T-helper 17 cell (primary cell): ENCODE measurements around the gene CCDC3. TPM values are rescaled to one million over a fixed set of nuclear protein-coding genes. Genes with fewer than 3 reads are reported as not detected.
"Not testable (repeated sequence)": the region's sequence is repeated elsewhere in the genome, so short reads cannot be mapped to it uniquely, and the experiment has no call there.

Experiments used
- ATAC-seq: fragments of 150-1000 bp; cut with Tn5 transposase; 2 replicates; pipeline ENCODE4 v1.10.0; 2021; ENCODE audit warnings: mild to moderate bottlenecking, moderate library complexity
- DNase-seq, 3 donors: peaks; one replicate each; pipeline versions ENCODE4 v3.0.0 to v3.0.0-alpha.2; 2020 to 2021
- H3K9me3 ChIP-seq: one replicate; pipeline ENCODE4 v1.7.0; 2013; ENCODE audit warnings: low read length, mild to moderate bottlenecking; ENCODE audit not compliant: control insufficient read depth, poor library complexity, severe bottlenecking
- H3K27ac Mint-ChIP-seq: one replicate; pipeline ENCODE4 v1.8.0; 2022; ENCODE audit warnings: mild to moderate bottlenecking, moderate library complexity, mixed read lengths
- H3K27me3 Mint-ChIP-seq: one replicate; pipeline ENCODE4 v1.8.0; 2022; ENCODE audit warnings: mixed read lengths
- H3K36me3 Mint-ChIP-seq: one replicate; pipeline ENCODE4 v1.8.0; 2022; ENCODE audit warnings: low read depth, mixed read lengths
- H3K4me1 Mint-ChIP-seq: one replicate; pipeline ENCODE4 v1.8.0; 2022; ENCODE audit warnings: mild to moderate bottlenecking, mixed read lengths
- H3K4me3 Mint-ChIP-seq: one replicate; pipeline ENCODE4 v1.8.0; 2022; ENCODE audit warnings: mild to moderate bottlenecking, moderate library complexity, mixed read lengths
- total RNA-seq, 4 donors: library from RNA in 2 of 4; stranded (reverse) in 2 of 4; gene quantifications; one replicate each; pipeline ENCODE4 v1.2.3 and lab custom pipeline; 2022 to 2026

Gene CCDC3
- total RNA-seq, 2 donors from 2014 or later: 0.99 TPM; not detected in 1

GRCh38 chr10:12876266-12876665, 125.2 kb downstream of the CCDC3 start:
- Mint-ChIP-seq H3K27me3 (peaks cover 46% of the 10 kb centered on the region), H3K27ac (no peak overlapping the region), H3K36me3 (peaks cover 2% of the 10 kb centered on the region), H3K4me3 (no peak overlapping the region), H3K4me1 (no peaks in the 10 kb centered on the region)
- ATAC-seq (no peak), DNase-seq (no peak)
- H3K9me3 ChIP-seq: no peaks in the 10 kb centered on the region

GRCh38 chr10:12875100-12875499, 126.4 kb downstream of the CCDC3 start:
- Mint-ChIP-seq H3K4me1 (no peaks in the 10 kb centered on the region), H3K4me3 (no peak overlapping the region), H3K27ac (no peak overlapping the region), H3K27me3 (peaks cover 41% of the 10 kb centered on the region), H3K36me3 (peaks cover 2% of the 10 kb centered on the region)
- DNase-seq (no peak), ATAC-seq (no peak)
- no peaks in the 10 kb centered on the region for H3K9me3 ChIP-seq

GRCh38 chr10:12874501-12874900, 127.0 kb downstream of the CCDC3 start:
- peaks cover 2% of the 10 kb centered on the region for H3K36me3 Mint-ChIP-seq
- no peak for ATAC-seq
- DNase-seq: no peak
- H3K4me3 Mint-ChIP-seq: no peak overlapping the region
- H3K4me1 Mint-ChIP-seq: no peaks in the 10 kb centered on the region
- no peak overlapping the region for H3K27ac Mint-ChIP-seq
- peaks cover 41% of the 10 kb centered on the region for H3K27me3 Mint-ChIP-seq
- H3K9me3 ChIP-seq: no peaks in the 10 kb centered on the region

GRCh38 chr10:12873172-12873571, 128.3 kb downstream of the CCDC3 start:
- no peak overlapping the region for H3K27ac Mint-ChIP-seq
- no peaks in the 10 kb centered on the region for H3K9me3 ChIP-seq
- H3K36me3 Mint-ChIP-seq: peaks cover 2% of the 10 kb centered on the region
- no peaks in the 10 kb centered on the region for H3K4me1 Mint-ChIP-seq
- no peak for ATAC-seq
- peaks cover 36% of the 10 kb centered on the region for H3K27me3 Mint-ChIP-seq
- H3K4me3 Mint-ChIP-seq: peak overlapping the region; percentile 19
- DNase-seq: no peak

GRCh38 chr10:12872577-12872976, 128.9 kb downstream of the CCDC3 start:
- DNase-seq: no peak
- no peak overlapping the region for H3K27ac Mint-ChIP-seq
- H3K27me3 Mint-ChIP-seq: peaks cover 30% of the 10 kb centered on the region
- no peaks in the 10 kb centered on the region for H3K36me3 Mint-ChIP-seq
- H3K4me3 Mint-ChIP-seq: no peak overlapping the region
- ATAC-seq: no peak
- no peaks in the 10 kb centered on the region for H3K9me3 ChIP-seq
- H3K4me1 Mint-ChIP-seq: peaks cover 3% of the 10 kb centered on the region

- Mint-ChIP-seq H3K36me3 (no peaks in the 10 kb centered on the region), H3K4me1 (peaks cover 3% of the 10 kb centered on the region), H3K4me3 (no peak overlapping the region), H3K27me3 (peaks cover 17% of the 10 kb centered on the region), H3K27ac (no peak overlapping the region)
- no peak for ATAC-seq
- DNase-seq: no peak
- no peaks in the 10 kb centered on the region for H3K9me3 ChIP-seq
Observed at GRCh38 chr10:12869427-12869826, 132.1 kb downstream of the CCDC3 start.

- H3K27me3 Mint-ChIP-seq: peaks cover 10% of the 10 kb centered on the region
Observed at GRCh38 chr10:12868229-12868628, 133.3 kb downstream of the CCDC3 start.

GRCh38 chr10:12865515-12865914, 136.0 kb downstream of the CCDC3 start:
- not testable (repeated sequence) for H3K4me1 Mint-ChIP-seq, DNase-seq, H3K4me3 Mint-ChIP-seq, ATAC-seq, H3K36me3 Mint-ChIP-seq, H3K27me3 Mint-ChIP-seq, H3K9me3 ChIP-seq, H3K27ac Mint-ChIP-seq

More at GRCh38 chr10:12868229-12868628, 133.3 kb downstream of the CCDC3 start:
- no peaks in the 10 kb centered on the region for H3K36me3 Mint-ChIP-seq
- DNase-seq (no peak), ATAC-seq (no peak)
- H3K9me3 ChIP-seq: no peaks in the 10 kb centered on the region
- H3K4me3 Mint-ChIP-seq: no peak overlapping the region
- H3K27ac Mint-ChIP-seq: no peak overlapping the region
- peaks cover 3% of the 10 kb centered on the region for H3K4me1 Mint-ChIP-seq

- Mint-ChIP-seq H3K36me3 (no peaks in the 10 kb centered on the region), H3K4me3 (no peak overlapping the region), H3K4me1 (no peaks in the 10 kb centered on the region)
Observed at GRCh38 chr10:12862459-12862858, 139.1 kb downstream of the CCDC3 start.

GRCh38 chr10:12854988-12855387, 146.5 kb downstream of the CCDC3 start:
- Mint-ChIP-seq H3K36me3 (no peaks in the 10 kb centered on the region), H3K27me3 (peaks cover 30% of the 10 kb centered on the region)

More at GRCh38 chr10:12862459-12862858, 139.1 kb downstream of the CCDC3 start:
- no peak for DNase-seq
- no peaks in the 10 kb centered on the region for H3K9me3 ChIP-seq
- ATAC-seq: no peak
- H3K27me3 Mint-ChIP-seq: peaks cover 5% of the 10 kb centered on the region
- H3K27ac Mint-ChIP-seq: no peak overlapping the region

GRCh38 chr10:12852687-12853086, 148.8 kb downstream of the CCDC3 start:
- no peak overlapping the region for H3K27ac Mint-ChIP-seq
- no peaks in the 10 kb centered on the region for H3K4me1 Mint-ChIP-seq
- DNase-seq (no peak), ATAC-seq (no peak)
- H3K27me3 Mint-ChIP-seq: peaks cover 38% of the 10 kb centered on the region
- no peak overlapping the region for H3K4me3 Mint-ChIP-seq
- H3K9me3 ChIP-seq: no peaks in the 10 kb centered on the region
- H3K36me3 Mint-ChIP-seq: no peaks in the 10 kb centered on the region

More at GRCh38 chr10:12854988-12855387, 146.5 kb downstream of the CCDC3 start:
- no peak overlapping the region for H3K4me3 Mint-ChIP-seq
- ATAC-seq (no peak), DNase-seq (no peak)
- H3K4me1 Mint-ChIP-seq: no peaks in the 10 kb centered on the region
- H3K9me3 ChIP-seq: no peaks in the 10 kb centered on the region
- no peak overlapping the region for H3K27ac Mint-ChIP-seq

GRCh38 chr10:12849319-12850181, 152.0 kb downstream of the CCDC3 start:
- ATAC-seq (no peak), DNase-seq (no peak)
- Mint-ChIP-seq H3K36me3 (no peaks in the 10 kb centered on the region), H3K4me1 (no peaks in the 10 kb centered on the region), H3K4me3 (no peak overlapping the region), H3K27me3 (peaks cover 44% of the 10 kb centered on the region), H3K27ac (no peak overlapping the region)
- no peaks in the 10 kb centered on the region for H3K9me3 ChIP-seq

GRCh38 chr10:12848439-12849173, 152.9 kb downstream of the CCDC3 start:
- H3K4me3 Mint-ChIP-seq: no peak overlapping the region
- no peak overlapping the region for H3K27ac Mint-ChIP-seq
- no peaks in the 10 kb centered on the region for H3K9me3 ChIP-seq
- ATAC-seq (no peak), DNase-seq (no peak)
- H3K27me3 Mint-ChIP-seq: peaks cover 49% of the 10 kb centered on the region
- H3K4me1 Mint-ChIP-seq: no peaks in the 10 kb centered on the region
- H3K36me3 Mint-ChIP-seq: no peaks in the 10 kb centered on the region
